ENCODE measurements around the gene TRMT2A.

The TRMT2A gene

GRCh38 chr22:20149257-20150250 lies 32.5 kb upstream of the TRMT2A start:
- DNase-seq, result no peak

- no peak for DNase-seq
These were observed 31.4 kb upstream of the TRMT2A start for GRCh38 chr22:20148414-20148813.

- no peak for DNase-seq
These were observed 30.4 kb upstream of the TRMT2A start for GRCh38 chr22:20147237-20147988.

- DNase-seq, result no peak
These were observed 29.8 kb upstream of the TRMT2A start for GRCh38 chr22:20146777-20147176.

GRCh38 chr22:20145832-20146223 lies 28.8 kb upstream of the TRMT2A start:
- DNase-seq, result no peak

- DNase-seq, result no peak
These were observed 28.3 kb upstream of the TRMT2A start for GRCh38 chr22:20145206-20145831.

GRCh38 chr22:20143883-20144665 lies 27.0 kb upstream of the TRMT2A start:
- DNase-seq, result no peak

- DNase-seq, result no peak
These were observed 25.9 kb upstream of the TRMT2A start for GRCh38 chr22:20142711-20143621.

GRCh38 chr22:20141186-20142077 lies 24.4 kb upstream of the TRMT2A start:
- no peak for DNase-seq

- DNase-seq, result no peak
These were observed 23.5 kb upstream of the TRMT2A start for GRCh38 chr22:20140521-20140964.

GRCh38 chr22:20140107-20140445 lies 23.1 kb upstream of the TRMT2A start:
- DNase-seq, result no peak

- DNase-seq, result no peak
These were observed 22.5 kb upstream of the TRMT2A start for GRCh38 chr22:20139391-20140106.

- DNase-seq, result no peak
These were observed 21.8 kb upstream of the TRMT2A start for GRCh38 chr22:20138868-20139267.

GRCh38 chr22:20138417-20138738 lies 21.4 kb upstream of the TRMT2A start:
- DNase-seq, result no peak

GRCh38 chr22:20137671-20138416 lies 20.8 kb upstream of the TRMT2A start:
- no peak for DNase-seq

- no peak for DNase-seq
These were observed 20.1 kb upstream of the TRMT2A start for GRCh38 chr22:20137113-20137512.

- DNase-seq, result no peak
These were observed 19.5 kb upstream of the TRMT2A start for GRCh38 chr22:20136603-20136873.

GRCh38 chr22:20135806-20136602 lies 19.0 kb upstream of the TRMT2A start:
- DNase-seq, result no peak

GRCh38 chr22:20135265-20135664 lies 18.2 kb upstream of the TRMT2A start:
- DNase-seq, result no peak
